Activated T-cell treated with anti-CD3 and anti-CD28 coated beads, Interleukin-2, amount 50 U/mL, for 48 hours (primary cell): ENCODE measurements around the gene RIN3.

Source experiments
- DNase-seq, 2 experiments: peaks; one replicate each; pipeline ENCODE4 v3.0.0-alpha.2; 2020

RIN3 gene

DNA sequence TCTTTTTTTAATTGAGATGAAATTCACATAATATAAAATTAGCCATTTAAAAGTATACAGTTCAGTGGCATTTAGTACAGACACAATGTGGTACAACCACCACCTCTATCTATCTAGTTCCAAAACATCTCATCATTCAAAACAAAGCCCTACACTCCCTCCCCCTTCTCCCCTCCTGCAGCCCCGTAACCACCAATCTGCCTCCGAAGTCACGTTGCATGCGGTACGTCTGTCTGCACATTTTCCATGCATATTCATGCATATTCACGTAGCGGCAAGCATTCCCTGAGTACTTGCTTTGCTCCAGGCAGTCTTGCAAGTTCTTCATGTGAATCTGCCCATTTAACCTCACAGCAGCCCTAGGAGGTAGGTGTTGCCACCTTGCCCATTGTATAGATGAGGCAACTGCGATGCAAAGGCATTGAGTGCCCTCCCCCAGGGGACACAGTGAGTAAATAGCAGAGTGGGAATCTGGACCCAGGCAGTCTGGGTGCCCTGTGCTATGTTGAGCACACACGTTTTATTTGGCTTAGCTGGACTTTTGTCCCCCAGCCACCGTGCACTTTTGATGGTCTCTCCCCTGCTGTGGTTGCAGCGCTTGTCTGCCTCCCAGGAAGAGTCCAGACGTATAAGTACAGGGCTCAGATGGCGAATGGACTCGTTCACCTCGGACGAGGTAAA lies 43.4 kb downstream of the RIN3 start:
- DNase-seq, result no peak

DNA sequence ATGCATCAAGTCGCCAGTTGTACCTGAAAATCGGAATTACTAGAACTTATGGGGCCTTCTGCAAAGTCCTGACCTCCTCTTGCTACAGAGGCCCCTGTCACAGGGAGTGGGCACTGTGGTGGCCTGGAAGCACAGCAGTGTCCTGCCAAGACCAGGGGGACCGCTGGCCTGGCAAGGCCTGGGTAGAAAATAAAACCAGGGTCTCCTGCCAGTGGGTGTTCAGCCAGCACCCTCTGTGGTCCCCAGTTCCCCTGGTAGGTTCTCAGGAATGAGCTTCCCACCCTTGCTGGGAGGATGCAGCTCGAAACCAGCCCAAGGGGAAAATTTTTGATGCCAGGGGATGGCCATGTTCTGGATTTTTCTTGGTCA lies 43.9 kb downstream of the RIN3 start:
- DNase-seq, result no peak

DNA sequence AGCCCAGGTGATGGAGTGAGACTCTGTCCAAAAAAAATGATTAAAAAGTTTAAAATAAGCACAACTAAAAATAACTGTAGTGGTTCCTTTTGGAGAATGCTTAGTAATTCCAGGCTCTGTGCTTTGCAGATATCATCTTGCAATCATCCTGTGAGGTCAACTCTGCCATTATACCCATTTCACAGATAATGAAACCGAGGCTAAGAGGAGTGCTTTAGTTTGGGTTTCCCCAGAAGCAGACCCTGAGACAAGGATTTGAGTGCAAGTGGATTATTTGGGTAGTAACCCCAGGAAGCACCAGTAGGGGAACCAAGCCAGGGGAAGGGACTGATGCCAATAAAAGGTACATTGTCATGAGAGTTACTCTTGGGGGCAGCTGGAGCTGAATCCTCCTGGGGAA lies 44.7 kb downstream of the RIN3 start:
- DNase-seq, result no peak

DNA sequence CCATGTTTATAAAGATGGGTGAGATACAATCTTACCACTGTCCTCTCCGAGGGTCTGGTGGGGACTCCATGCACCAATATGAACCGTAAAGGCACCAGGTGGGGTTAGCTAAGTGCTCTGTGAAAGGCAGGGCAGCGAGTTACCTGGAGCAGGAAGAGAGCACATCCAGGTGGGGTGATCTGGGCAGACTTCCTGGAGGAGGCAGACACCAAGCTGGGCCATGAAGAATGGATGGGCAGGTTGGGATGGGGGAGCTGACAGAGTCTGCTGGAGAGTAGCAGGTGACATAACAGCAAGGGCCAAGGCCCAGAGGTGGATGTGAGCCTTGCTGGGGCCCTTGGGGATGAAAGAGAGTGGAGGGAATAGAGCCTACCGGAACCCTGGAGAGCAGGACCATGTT lies 45.9 kb downstream of the RIN3 start:
- no peak for DNase-seq

DNA sequence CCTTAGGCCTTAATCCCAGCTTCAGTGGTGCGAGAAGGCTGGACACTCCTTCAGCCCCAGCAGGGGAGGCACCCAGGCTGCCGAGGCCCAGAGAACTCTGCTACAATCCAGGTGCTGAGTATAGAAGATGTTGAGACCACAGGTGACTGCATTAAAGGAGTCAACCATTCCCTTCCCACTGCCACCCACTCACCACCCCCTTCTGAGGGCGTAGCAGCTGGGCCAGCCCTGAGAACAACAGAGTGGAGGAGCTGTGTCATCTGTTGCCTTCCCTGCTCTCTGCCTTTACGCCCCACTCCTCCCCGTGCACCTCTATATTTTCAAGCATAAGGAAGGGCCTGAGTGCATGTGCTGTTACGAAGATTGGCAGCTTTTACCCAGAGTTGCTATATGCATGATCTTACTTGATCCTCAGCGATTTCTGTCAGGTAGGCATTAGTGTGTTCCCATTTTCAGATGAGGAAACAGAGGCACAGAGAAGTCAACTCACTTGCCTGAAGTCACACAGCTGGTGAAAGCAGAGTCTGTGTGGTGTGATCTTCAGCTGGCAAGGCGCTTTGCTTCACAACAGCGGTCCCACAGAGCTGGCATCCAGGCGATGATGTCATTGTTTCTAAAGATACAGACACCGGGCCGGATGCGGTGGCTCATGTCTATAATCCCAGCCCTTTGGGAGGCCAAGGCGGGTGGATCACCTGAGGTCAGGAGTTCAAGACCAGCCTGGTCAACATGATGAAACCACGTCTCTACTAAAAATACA lies 46.7 kb downstream of the RIN3 start:
- no peak for DNase-seq

DNA sequence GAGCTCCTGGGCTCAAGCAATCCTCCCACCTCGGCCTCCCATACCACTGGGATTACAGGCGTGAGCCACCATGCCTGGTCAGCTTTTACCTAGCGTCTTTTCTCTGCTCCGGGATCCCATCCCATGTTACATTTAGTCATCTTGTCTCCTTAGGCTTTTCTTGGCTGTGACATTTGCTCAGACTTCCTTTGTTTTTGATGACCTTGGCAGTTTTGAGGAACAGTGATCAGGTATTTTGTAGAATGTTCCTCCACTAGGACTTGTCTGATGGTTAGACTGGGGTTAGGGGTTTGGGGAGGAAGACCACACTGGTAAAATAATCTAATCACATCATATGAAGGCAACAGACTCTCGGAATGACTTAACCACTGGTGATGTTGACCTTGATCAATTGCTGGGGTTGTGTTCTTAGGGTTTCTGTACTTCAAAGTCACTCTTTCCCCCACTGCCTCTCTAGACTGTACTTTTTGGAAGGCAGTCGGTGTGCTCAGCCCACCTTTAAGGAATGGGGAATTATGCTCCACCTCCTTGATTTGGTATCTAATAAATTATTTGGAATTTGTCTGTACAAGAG lies 48.4 kb downstream of the RIN3 start:
- DNase-seq, result no peak

DNA sequence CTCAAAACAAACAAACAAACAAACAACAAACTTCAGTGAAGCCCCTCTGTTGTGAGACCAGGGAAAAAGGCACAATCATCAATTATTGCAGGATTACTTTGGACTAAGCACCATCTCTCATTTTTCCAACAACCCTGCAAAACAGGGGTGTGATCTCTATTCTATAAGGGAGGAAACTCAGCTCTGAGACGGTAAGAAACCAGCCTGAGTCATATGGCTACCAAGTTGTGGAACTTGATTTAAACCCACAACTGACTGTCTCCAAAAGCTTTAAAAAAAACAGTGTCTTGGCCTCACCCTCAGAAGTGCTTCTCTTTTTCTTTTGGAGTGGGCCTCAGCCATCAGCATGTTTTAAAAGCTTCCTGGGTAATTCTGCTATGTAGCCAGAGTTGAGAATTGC lies 49.8 kb downstream of the RIN3 start:
- no peak for DNase-seq

DNA sequence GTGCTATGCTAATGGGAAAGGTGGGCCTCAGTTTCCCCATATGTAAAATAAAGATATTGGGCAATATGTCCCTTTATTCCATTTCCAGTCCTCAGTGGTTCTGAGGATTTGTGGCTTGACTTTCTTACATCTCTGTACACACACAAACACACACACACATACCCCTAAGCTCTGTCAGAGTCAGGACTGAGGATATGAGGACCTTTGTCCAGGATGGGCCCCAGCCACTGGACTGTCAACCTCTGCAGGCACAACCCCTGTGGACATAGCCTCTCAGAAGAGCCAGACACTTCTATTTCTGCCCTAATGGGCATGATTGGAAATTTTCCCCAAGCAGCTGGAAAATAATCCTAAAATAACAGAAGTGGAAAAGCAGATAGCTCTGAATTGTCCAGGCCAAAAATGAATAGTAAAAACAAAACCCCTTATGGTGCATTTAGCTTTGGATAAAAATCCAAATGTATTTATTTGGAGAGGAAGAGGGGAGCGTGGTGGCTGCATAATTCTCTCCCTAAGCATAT lies 50.2 kb downstream of the RIN3 start:
- no peak for DNase-seq

DNA sequence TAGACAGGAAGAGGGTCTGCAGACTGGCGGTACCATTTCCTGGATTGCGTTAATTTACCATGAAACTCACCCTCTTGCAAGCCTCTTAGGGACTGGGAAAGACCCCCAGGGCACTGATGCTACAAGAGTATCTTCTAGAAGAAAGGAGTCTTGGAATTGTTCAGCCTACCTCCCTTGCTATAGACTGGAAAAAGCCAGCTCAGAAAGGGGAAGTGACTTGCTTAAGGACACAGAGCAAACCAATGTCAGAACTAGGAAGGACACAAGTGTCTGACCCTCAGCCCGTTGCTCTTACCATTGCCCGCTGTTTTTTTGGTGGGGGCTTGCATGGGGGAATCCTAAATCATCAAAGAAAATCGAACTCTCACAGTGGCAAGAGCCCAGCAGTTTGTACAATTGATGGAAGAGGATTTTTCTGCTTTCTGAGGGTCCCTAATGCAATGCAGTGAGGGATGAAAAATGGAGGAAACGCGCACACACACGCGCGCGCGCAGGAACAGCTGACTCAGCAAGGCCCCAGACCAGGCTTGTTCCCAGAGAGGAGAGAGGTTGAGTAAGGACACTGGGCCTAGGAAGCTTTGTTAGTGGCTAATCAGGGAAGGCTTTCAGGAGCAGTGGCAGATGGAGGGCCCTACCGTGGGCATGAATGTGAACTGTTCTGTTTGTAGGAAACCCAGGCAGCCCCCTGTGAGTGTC lies 50.9 kb downstream of the RIN3 start:
- DNase-seq, result no peak

DNA sequence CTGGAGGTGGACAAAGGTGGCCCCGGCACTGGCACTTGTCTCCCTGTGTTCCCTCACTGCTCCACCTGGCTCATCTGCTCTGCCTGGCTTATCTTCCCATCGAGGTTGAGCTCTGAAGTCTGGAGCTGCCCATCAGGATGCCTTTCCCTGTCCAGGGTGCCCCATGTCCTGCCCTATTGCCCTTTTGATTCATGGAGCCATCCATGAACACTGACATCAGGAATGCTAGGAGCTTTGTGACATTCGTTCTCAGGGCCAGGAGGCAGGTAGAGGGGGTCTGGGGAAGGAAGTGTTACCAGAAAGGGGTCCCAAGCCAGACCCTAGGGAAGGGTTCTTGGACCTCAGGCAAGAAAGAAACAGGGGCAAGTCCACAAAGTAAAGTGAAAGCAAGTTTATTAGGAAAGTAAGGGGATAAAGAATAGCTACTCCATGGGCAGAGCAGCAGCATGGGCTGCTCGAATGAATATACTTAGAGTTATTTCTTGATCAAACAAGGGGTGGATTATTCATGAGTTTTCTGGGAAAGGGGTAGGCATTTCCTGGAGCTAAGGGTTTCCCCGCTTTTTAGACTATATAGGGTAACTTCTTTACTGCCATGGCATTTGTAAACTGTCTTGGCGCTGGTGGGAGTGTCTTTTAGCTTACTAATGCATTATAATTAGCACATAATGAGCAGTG lies 51.6 kb downstream of the RIN3 start:
- no peak for DNase-seq

DNA sequence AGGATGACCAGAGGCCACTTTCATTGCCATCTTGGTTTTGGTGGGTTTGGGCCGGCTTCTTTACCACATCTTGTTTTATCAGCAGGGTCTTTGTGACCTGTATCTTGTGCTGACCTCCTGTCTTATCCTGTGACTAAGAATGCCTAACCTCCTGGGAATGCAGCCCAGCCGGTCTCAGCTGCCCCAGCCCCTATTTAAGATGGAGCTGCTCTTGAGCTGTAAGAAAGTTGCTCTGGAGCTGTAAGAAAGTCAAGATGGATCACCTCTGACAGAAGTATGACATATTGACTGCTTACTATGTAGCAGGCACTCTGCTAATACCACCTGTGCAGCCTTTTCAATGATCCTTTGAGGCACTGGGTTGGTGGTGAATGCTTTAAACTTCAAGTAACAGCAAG lies 52.1 kb downstream of the RIN3 start:
- DNase-seq, result no peak

DNA sequence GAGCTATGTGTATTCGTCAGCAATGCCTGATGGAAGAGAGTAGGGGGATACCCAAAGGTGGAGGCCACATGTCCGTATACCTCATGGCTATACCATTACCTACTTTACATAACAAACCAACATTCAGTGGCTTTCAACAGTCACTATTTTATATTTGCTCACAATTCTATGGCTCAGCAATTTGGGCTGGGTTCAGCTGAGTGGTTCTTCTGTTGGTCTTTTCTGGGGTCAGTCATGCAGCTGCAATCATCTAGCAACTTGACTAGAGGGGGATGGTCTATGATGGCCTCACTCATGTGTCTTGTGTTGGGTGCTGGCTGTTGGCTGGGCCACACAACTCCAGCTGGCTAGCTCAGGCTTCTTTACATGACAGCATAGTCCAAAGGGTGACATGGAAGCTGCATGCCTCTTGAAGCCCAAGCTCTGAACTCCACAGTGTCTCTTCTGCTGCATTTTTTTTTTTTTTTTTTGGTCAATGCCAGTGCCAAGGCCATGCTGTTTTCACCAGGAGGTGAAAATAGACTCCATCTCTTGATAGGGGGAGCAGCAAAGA lies 53.7 kb downstream of the RIN3 start:
- DNase-seq, result no peak

DNA sequence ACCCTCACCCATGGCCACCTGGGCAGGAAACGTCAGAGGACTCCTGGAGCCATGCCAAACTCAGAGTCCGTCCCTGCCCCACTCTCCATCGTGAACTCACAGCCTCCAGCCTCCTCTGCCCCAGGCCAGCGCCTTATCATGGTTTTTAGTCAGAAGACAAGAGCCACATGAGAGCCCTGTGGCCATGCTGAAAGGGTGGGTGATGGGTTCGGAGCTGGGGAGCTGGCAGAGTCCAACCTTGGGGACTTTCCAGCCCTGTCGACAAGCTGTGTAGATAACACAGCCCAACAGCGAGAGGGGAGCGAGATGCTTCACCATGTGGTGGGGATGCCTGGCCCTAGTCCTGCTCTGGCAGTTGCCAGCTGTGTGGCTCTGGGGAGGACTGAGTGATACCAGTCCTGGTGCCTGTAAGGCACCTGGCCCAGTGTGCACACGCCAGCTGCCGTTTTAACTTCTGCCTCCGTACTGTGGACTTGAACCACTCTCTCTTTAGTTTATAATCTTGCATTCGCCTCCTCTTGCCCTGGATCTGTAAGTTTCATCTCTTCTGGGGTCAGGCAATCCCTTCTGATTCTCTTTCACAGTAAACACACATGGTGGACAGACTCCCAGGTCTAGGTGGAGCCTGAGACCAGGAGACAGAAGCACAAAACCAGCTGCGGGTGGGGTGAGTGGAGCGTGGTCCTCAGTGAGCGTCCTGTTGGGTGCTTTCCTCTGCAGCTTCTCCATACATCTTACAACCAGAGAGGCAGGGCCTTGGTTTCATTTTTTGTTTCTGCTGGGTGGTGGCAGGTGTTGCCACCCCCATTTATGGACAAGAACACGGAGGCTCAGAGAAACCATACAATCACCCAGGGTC lies 55.3 kb downstream of the RIN3 start:
- peak in 1 of 2 experiments; percentile 59 for DNase-seq

DNA sequence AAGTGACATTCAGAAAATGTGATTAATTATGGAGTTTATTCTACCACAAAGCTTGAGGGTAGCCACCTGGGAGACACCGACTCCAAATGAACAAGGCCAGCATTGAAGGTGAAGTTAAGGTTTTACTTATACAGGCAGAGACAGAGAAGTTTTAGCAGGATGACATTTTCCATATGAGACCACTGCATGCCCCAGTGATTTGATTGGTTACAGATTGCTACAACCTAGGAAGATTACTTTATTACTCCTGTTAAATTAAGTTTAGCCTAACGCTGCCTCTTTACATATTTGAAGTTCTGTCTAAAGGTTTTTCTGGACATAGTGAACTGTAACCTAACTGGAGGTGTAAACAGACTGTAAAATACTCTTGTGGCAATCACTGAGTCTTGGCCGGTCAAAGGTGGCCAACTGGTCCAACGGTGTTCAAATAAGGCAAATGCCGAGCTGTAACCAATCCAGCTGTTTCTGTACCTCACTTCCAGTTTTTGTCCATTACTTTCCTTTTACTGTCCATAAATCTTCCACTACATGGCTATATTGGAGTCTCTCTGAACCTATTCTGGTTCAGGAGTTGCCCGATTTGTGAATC lies 57.2 kb downstream of the RIN3 start:
- no peak for DNase-seq

DNA sequence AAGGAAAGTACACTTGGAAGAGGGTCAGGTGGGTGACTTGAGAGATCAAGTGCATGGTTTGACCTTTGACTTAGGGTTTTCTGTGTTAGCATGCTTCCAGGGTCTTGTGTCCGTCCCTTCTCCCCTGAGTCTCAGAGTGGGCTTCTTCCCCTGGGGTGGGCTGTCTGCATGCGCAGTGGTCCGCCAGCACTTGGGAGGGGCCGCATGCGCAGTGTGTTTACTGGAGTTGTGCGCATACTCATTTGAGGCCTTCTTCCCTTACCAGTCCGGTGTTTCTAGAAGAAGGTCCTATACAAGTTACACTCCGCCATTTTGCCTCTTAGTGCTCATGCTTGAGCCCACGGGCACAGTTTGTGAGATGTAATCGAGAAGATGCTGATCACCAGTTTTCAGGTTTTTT lies 58.5 kb downstream of the RIN3 start:
- no peak for DNase-seq

DNA sequence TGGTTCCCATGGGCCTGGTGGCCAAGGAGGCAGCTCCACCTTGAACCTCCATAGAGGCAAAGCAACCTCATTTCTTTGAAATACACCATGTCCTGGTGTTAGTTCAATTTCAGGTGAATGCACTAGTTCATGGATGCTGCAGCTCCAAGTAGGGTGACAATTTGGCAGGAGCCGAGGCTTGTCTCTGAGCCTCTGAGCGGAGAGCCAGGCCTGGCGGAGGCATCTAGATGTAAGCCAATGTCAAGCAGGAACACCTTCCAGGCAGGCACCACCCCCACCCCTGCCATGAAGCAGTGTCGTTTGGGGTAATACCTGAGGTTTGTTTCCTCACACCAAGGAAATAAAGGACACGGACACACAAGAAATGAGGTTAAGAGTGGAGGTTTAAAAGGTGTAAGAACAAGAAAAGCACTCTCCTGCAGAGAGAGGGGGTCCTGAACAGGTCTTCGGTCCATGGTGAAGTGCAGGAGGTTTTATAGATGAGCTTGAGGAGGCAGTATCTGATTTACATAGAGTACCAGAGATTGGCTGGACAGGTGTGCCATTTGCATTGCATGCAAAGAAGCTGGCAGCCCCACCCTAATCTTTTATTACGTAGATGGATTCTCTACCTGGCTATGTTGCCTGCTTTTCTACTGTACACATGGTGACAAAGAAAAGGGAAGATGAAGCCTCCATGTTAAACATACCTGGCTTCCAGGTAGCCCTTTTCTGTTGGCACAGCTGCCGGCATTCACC lies 60.3 kb downstream of the RIN3 start:
- DNase-seq, result no peak

DNA sequence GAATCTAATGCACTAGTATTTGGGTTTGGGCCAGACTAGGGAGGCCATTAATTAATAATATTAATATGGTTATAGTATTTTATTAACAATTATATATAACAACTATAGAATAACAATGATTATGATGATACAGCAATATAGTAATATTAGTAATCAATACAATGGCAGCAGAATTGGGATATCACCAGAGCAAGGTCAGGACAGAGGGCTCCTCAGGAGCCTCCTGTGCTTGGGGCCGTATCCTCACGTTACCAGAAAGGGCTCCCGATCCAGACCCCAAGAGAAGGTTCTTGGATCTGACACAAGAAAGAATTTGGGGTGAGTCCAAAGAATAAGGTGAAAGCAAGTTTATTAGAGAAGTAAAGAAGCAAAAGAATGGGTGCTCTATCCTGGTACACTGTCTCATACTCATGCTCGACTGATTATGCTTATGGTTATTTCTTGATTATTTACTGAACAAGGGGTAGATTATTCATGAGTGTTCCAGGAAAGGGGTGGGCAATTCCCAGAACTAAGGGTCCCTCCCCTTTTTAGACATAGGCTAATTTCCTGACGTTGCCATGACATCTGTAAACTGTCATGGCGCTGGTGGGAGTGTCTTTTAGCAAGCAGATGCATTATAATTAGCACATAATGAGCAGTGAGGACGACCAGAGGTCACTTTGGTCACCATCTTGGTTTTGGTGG lies 61.6 kb downstream of the RIN3 start:
- no peak for DNase-seq

DNA sequence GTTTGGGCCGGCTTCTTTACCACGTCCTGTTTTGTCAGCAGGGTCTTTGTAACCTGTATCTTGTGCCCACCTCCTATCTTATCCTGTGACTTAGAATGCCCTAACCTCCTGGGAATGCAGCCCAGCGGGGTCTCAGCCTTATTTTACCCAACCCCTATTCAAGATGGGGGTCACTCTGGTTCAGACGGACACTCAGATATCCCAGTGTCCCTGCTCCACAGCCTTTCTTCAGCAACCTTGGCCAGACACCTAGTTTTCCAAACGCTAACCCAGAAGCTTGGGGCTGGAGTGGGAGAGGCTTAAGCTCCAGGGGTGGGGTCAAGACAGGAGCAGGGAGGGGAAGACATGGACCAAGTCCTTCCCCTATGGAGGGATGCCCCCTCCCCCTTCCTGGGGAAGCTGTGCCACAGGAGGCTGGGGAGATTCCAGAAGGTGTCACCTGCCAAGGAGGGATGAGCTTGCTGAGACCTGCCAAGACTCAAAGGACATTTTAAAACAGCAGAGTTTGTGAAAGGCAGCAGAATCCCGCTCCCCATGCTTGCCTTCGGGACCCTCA lies 62.2 kb downstream of the RIN3 start:
- no peak for DNase-seq

DNA sequence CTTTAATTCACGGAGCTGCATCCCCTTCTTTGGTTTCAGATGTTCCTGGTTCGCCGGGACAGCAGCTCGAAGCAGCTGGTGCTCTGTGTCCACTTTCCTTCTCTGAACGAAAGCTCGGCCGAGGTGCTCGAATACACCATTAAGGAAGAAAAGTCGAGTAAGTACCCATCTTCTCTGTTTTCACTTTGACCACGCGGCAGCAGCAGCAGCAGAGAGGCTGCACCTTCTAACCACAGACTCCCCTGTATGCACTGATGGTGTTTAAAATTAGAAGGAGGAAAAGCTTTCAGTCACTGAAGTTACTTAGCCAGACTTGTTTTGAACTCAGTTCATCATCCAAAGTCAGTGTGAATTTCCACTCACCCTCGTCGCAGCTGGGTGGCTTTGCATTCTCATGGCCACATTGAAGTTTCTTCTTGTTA lies 63.8 kb downstream of the RIN3 start:
- peak; percentile 49 to 53 for DNase-seq

DNA sequence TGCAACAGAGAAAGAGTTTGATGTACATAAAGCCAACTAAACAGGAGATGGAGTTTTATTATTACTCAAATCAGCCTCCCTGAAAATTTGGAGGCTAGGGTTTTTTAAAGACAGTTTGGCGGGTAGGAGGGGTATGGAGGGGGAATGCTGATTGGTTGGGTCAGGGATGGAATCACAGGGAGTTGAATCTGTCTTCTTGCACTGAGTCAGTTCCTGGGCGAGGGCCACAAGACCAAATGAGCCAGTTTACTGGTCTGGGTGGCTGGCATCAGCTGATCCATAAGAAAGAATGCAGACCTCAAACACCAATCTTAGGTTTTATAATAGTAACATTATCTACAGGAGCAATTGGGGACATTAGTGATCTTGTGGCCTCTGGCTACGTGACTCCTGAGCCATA lies 64.9 kb downstream of the RIN3 start:
- no peak for DNase-seq
